ENCODE measurements around the gene ERCC6L2. TPM values are rescaled to one million over a fixed set of nuclear protein-coding genes. Genes with fewer than 3 reads are reported as not detected.

Gene ERCC6L2
- total RNA-seq, 2 experiments from 2014 or later, result 30.8 to 31.3 TPM

- H3K4me3 Mint-ChIP-seq, result no peak overlapping the region
- Histone ChIP-seq H3K27ac (ENCODE audit: low read depth in 1 of 2, low read length in 2 of 2) (no peak overlapping the region), H3K4me1 (ENCODE audit: insufficient read depth, low read length) (peaks cover 17% of the 10 kb centered on the region), H3K36me3 (ENCODE audit: insufficient read depth, low read length) (no peaks in the 10 kb centered on the region), H3K27me3 (ENCODE audit: control insufficient read depth in 1 of 2, insufficient read depth in 2 of 2, low read length in 2 of 2) (no peaks in the 10 kb centered on the region), H3K4me3 (ENCODE audit: low read length) (no peak overlapping the region), H3K9me3 (ENCODE audit: control insufficient read depth in 1 of 2, insufficient read depth in 1 of 2, low read length in 2 of 2) (no peaks in the 10 kb centered on the region)
- intact Hi-C loops (cut with DNase I, micrococcal nuclease), result no loop called here
- H3K4me1 Mint-ChIP-seq (ENCODE audit: low read depth), result peaks cover 64% of the 10 kb centered on the region
- ATAC-seq (ENCODE audit: poor library complexity), result no peak
- TF ChIP-seq CTCF (IDR thresholded peaks at IDR 0.05), result no peak
- H3K9me3 Mint-ChIP-seq, result peaks cover 4% of the 10 kb centered on the region
- ChIA-PET POLR2A (interaction anchor here (0.7 to 8.3 kb wide), 3 partner anchors 12 to 15 kb away, joined by 3 to 99 read pairs (median 4); partner anchors contain the start of gene ERCC6L2), CTCF (interaction anchor here (1.1 kb wide), 2 partner anchors 12 to 104 kb away, joined by 3 read pairs; no protein-coding TSS in a partner anchor)
- H3K36me3 Mint-ChIP-seq (ENCODE audit: low read depth), result peaks cover 37% of the 10 kb centered on the region
- no peak for DNase-seq
- H3K27ac Mint-ChIP-seq, result peak overlapping the region; percentile 55
- H3K27me3 Mint-ChIP-seq, result no peaks in the 10 kb centered on the region
Measured at GRCh38 chr9:95890594-95890993, 15.1 kb downstream of the ERCC6L2 start.

DNA sequence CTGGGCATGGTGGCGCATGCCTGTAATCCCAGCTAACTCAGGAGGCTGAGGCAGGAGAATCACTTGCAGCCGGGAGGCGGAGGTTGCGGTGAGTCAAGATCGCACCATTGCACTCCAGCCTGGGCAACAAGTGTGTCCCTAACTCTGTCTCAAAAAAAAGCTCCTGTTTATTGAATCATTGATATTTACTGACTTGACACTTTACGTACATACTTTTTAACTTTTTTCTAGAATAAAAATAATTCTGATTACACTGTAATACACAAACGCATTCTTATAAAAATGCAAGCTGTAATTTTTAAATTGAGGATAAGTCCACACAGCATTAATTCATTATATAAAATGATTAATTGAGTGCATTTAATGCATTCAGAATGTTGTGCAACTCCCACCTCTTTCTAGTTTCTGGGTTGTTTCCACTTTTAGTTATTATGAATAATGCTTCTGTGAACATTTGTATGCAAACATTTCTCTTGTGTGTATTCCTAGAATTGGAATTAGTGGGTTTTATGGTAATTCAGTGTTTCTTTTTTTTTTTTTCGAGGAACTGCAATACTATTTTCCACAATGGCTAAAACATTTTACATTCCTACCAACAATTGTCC lies 15.7 kb downstream of the ERCC6L2 start:
- no peak for DNase-seq
- Mint-ChIP-seq H3K4me3 (no peak overlapping the region), H3K4me1 (ENCODE audit: low read depth) (peaks cover 62% of the 10 kb centered on the region), H3K27ac (peak overlapping the region; percentile 55), H3K36me3 (ENCODE audit: low read depth) (peaks cover 36% of the 10 kb centered on the region), H3K27me3 (no peaks in the 10 kb centered on the region), H3K9me3 (peaks cover 4% of the 10 kb centered on the region)
- TF ChIP-seq CTCF (IDR thresholded peaks at IDR 0.05), result no peak
- H3K9me3 ChIP-seq (ENCODE audit: control insufficient read depth in 1 of 2, insufficient read depth in 1 of 2, low read length in 2 of 2), result no peaks in the 10 kb centered on the region
- no peaks in the 10 kb centered on the region for H3K27me3 ChIP-seq (ENCODE audit: control insufficient read depth in 1 of 2, insufficient read depth in 2 of 2, low read length in 2 of 2)
- intact Hi-C loops (cut with DNase I, micrococcal nuclease), result no loop called here
- H3K27ac ChIP-seq (ENCODE audit: low read depth in 1 of 2, low read length in 2 of 2), result no peak overlapping the region
- POLR2A ChIA-PET, result interaction anchor here (0.7 to 8.3 kb wide), 3 partner anchors 11 to 15 kb away, joined by 3 to 99 read pairs (median 4); partner anchors contain the start of gene ERCC6L2
- no peaks in the 10 kb centered on the region for H3K36me3 ChIP-seq (ENCODE audit: insufficient read depth, low read length)
- CTCF ChIA-PET, result interaction anchor here (1.1 kb wide), 2 partner anchors 11 to 104 kb away, joined by 3 read pairs; no protein-coding TSS in a partner anchor
- no peak overlapping the region for H3K4me3 ChIP-seq (ENCODE audit: low read length)
- peaks cover 17% of the 10 kb centered on the region for H3K4me1 ChIP-seq (ENCODE audit: insufficient read depth, low read length)
- ATAC-seq (ENCODE audit: poor library complexity), result no peak

GRCh38 chr9:95892690-95893089 lies 17.2 kb downstream of the ERCC6L2 start:
- Histone ChIP-seq H3K27me3 (ENCODE audit: control insufficient read depth in 1 of 2, insufficient read depth in 2 of 2, low read length in 2 of 2) (no peaks in the 10 kb centered on the region), H3K9me3 (ENCODE audit: control insufficient read depth in 1 of 2, insufficient read depth in 1 of 2, low read length in 2 of 2) (no peaks in the 10 kb centered on the region), H3K4me1 (ENCODE audit: insufficient read depth, low read length) (peaks cover 14% of the 10 kb centered on the region), H3K4me3 (ENCODE audit: low read length) (no peak overlapping the region), H3K27ac (ENCODE audit: low read depth in 1 of 2, low read length in 2 of 2) (no peak overlapping the region), H3K36me3 (ENCODE audit: insufficient read depth, low read length) (no peaks in the 10 kb centered on the region)
- ChIA-PET POLR2A (interaction anchor here (0.7 kb wide), 1 partner anchor 26 kb away, joined by 3 read pairs; no protein-coding TSS in a partner anchor), CTCF (no interaction called here)
- Mint-ChIP-seq H3K36me3 (ENCODE audit: low read depth) (peaks cover 41% of the 10 kb centered on the region), H3K4me3 (no peak overlapping the region), H3K4me1 (ENCODE audit: low read depth) (peaks cover 60% of the 10 kb centered on the region), H3K27me3 (no peaks in the 10 kb centered on the region), H3K9me3 (peaks cover 4% of the 10 kb centered on the region), H3K27ac (peak overlapping the region; percentile 55)
- TF ChIP-seq CTCF (IDR thresholded peaks at IDR 0.05), result no peak
- intact Hi-C loops (cut with DNase I, micrococcal nuclease), result no loop called here
- no peak for ATAC-seq (ENCODE audit: poor library complexity)
- no peak for DNase-seq
